Measurements from ENCODE around the gene MSRB3.

DNA sequence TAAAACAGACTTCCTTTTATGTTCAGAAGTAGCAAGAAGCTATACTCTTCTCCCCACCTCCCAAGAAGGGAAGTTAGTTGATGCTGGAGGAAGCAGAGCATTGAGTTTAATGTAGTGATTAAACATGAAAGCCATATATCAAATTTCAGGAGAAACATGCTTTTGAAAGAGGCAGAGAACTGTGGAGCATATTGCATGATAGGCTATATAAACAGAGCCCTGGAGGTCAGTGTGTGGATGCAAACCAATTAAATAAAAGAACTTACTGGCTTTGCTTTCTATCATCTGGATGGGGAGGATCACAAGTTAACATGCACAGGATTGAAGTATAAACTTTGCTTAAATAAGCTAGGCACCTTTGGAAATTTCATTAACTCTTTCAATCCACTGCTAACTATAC lies 94.1 kb downstream of the MSRB3 start:
- TF ChIP-seq POLR2A (IDR thresholded peaks at IDR 0.05) (no peak), CTCF (IDR thresholded peaks at IDR 0.05) (no peak), POLR2AphosphoS5 (IDR thresholded peaks at IDR 0.05) (no peak)
